ENCODE results near the gene MFAP2. TPM values are rescaled to one million over a fixed set of nuclear protein-coding genes. Genes with fewer than 3 reads are reported as not detected.
A peak's percentile ranks its signal among the peaks of the same experiment; 100 is the strongest.

Gene MFAP2
- total RNA-seq, 1 experiment from 2014 or later = 141 TPM

DNA sequence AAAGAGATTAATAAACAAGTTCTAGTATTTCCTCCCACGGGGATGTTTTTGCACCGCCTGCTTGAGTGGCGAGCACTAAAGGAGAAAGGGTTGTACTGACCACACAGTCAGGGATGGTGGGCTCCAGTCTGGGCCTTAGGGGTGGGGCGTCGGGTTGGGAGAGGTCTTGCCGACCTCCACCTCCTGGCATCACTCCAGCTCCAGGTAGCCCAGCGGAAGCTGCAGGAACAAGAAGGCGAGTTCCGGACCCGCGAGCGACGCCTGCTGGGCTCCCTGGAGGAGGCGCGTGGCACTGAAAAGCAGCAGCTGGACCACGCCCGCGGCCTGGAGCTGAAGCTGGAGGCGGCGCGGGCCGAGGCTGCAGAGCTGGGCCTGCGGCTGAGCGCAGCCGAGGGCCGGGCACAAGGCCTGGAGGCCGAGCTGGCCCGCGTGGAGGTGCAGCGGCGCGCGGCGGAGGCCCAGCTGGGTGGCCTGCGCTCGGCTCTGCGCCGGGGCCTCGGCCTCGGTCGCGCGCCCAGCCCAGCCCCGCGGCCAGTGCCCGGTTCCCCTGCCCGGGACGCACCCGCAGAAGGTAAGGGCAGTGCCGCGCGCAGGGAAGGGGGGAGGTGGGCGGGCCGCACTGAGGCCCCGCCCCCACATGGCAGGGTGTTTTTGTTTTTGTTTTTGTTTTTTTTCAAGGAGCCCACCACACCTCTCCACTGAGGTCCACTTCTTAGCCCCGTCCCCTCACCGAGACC is 19.7 kb downstream of the MFAP2 start (continued):
- TF ChIP-seq, protein P1, sequence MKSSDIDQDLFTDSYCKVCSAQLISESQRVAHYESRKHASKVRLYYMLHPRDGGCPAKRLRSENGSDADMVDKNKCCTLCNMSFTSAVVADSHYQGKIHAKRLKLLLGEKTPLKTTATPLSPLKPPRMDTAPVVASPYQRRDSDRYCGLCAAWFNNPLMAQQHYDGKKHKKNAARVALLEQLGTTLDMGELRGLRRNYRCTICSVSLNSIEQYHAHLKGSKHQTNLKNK (CRISPR knock-in tag; IDR thresholded peaks at IDR 0.05) = no peak
- TF ChIP-seq ZNF219 (CRISPR knock-in tag; IDR thresholded peaks at IDR 0.05; ENCODE audit: borderline replicate concordance) = no peak; the same call in 1 of the 2 replicates
- TF ChIP-seq MLX (CRISPR knock-in tag; IDR thresholded peaks at IDR 0.05) = no peak
- TF ChIP-seq E2F4 (CRISPR knock-in tag; IDR thresholded peaks at IDR 0.05; ENCODE audit: borderline replicate concordance, low read depth) = no peak
- TF ChIP-seq CREM (CRISPR knock-in tag; IDR thresholded peaks at IDR 0.05) = peak; percentile 58; the same call in 1 of the 2 replicates
- TF ChIP-seq TCF7 (CRISPR knock-in tag; IDR thresholded peaks at IDR 0.05; ENCODE audit: low read depth) = no peak
- TF ChIP-seq GTF2I (CRISPR knock-in tag; conservative IDR thresholded peaks at IDR 0.05) = no peak
- TF ChIP-seq, protein P2, sequence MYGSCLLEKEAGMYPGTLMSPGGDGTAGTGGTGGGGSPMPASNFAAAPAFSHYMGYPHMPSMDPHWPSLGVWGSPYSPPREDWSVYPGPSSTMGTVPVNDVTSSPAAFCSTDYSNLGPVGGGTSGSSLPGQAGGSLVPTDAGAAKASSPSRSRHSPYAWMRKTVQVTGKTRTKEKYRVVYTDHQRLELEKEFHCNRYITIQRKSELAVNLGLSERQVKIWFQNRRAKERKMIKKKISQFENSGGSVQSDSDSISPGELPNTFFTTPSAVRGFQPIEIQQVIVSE (CRISPR knock-in tag; IDR thresholded peaks at IDR 0.05; ENCODE audit: borderline replicate concordance) = no peak
- no peak for TF ChIP-seq PRRX2 (CRISPR knock-in tag; IDR thresholded peaks at IDR 0.05)

DNA sequence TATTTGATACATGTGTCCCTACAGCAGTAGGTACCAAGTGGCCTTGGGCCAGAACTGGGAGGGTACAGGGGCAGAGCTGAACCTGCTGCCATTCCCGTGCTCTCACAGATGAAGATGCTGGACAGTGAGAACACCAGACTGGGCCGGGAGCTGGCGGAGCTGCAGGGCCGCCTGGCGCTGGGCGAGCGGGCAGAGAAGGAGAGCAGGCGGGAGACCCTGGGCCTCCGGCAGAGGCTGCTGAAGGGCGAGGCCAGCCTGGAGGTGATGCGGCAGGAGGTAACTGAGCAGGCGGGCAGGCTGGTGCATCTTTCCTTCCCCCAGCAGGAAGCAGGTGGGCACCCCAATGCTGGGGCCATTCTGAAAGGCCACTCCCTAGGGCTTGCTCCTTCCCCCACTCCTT is 21.9 kb downstream of the MFAP2 start:
- DNase-seq (ENCODE audit: low spot score) (no peak), ATAC-seq (no peak)
- H3K27me3 Mint-ChIP-seq (ENCODE audit: low read depth) = no peaks in the 10 kb centered on the region
- no peak overlapping the region for H3K4me3 Mint-ChIP-seq
- H3K4me1 Mint-ChIP-seq = peaks cover 4% of the 10 kb centered on the region
- POLR2A ChIA-PET = no interaction called here
- H3K27ac Mint-ChIP-seq = no peak overlapping the region
- TF ChIP-seq NFATC4 (CRISPR knock-in tag; IDR thresholded peaks at IDR 0.05) (no peak), ZBTB43 (CRISPR knock-in tag; IDR thresholded peaks at IDR 0.05) (no peak), ERG (CRISPR knock-in tag; IDR thresholded peaks at IDR 0.05) (no peak), ZNF138 (CRISPR knock-in tag; conservative IDR thresholded peaks at IDR 0.05) (no peak), ZNF281 (CRISPR knock-in tag; IDR thresholded peaks at IDR 0.05) (no peak), HMGA2 (CRISPR knock-in tag; IDR thresholded peaks at IDR 0.05) (no peak), FOXP1 (CRISPR knock-in tag; IDR thresholded peaks at IDR 0.05; ENCODE audit: borderline replicate concordance) (no peak), GTF2I (CRISPR knock-in tag; conservative IDR thresholded peaks at IDR 0.05) (no peak), MLX (CRISPR knock-in tag; IDR thresholded peaks at IDR 0.05) (no peak), FOXK1 (CRISPR knock-in tag; IDR thresholded peaks at IDR 0.05) (no peak), IRF2 (CRISPR knock-in tag; IDR thresholded peaks at IDR 0.05; ENCODE audit: borderline replicate concordance, low read depth) (no peak), GABPB1 (CRISPR knock-in tag; IDR thresholded peaks at IDR 0.05) (no peak), ZNF121 (CRISPR knock-in tag; IDR thresholded peaks at IDR 0.05) (no peak), ZNF232 (CRISPR knock-in tag; IDR thresholded peaks at IDR 0.05) (no peak)
- TF ChIP-seq, protein P3, sequence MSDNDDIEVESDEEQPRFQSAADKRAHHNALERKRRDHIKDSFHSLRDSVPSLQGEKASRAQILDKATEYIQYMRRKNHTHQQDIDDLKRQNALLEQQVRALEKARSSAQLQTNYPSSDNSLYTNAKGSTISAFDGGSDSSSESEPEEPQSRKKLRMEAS (CRISPR knock-in tag; IDR thresholded peaks at IDR 0.05) = no peak
- TF ChIP-seq, protein P4, sequence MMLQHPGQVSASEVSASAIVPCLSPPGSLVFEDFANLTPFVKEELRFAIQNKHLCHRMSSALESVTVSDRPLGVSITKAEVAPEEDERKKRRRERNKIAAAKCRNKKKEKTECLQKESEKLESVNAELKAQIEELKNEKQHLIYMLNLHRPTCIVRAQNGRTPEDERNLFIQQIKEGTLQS (CRISPR knock-in tag; conservative IDR thresholded peaks at IDR 0.05) = no peak
- CTCF ChIA-PET = interaction anchor here (3.2 kb wide), 1 partner anchor 338 kb away, joined by 34 read pairs; no protein-coding TSS in a partner anchor
- no peaks in the 10 kb centered on the region for H3K9me3 Mint-ChIP-seq
- peaks cover 18% of the 10 kb centered on the region for H3K36me3 Mint-ChIP-seq
